Suprapubic skin (tissue), 4 donors: ENCODE data around the gene SMTNL1.

ENCODE experiments used
- CTCF ChIP-seq, 2 donors: fragments of 200-600 bp in 1 of 2; fragments of 450-650 bp in 1 of 2; sonication (generic) in 1 of 2; IDR thresholded peaks; one replicate each; pipeline ENCODE4 v1.5.1; 2016 to 2019; ENCODE audit warnings: antibody characterized with exemption in 2 of 2, mild to moderate bottlenecking in 1 of 2, moderate library complexity in 1 of 2
- EP300 ChIP-seq: sonication (generic); formaldehyde crosslinking; IDR thresholded peaks from one replicate; pipeline ENCODE4 v1.6.1; 2017; ENCODE audit warnings: antibody characterized with exemption
- POLR2A ChIP-seq, 2 donors: fragments of 450-650 bp; IDR thresholded peaks; one replicate each; pipeline ENCODE4 v1.6.1; 2017; ENCODE audit warnings: antibody characterized with exemption in 2 of 2, mild to moderate bottlenecking in 2 of 2, moderate library complexity in 2 of 2
- POLR2AphosphoS5 ChIP-seq, 3 donors: sonication (generic); formaldehyde crosslinking; IDR thresholded peaks; one replicate each; pipeline ENCODE4 v1.6.1; 2017; ENCODE audit warnings: antibody characterized with exemption in 3 of 3

GRCh38 chr11:57506522-57506921, 30.9 kb upstream of the SMTNL1 start:
- TF ChIP-seq CTCF (IDR thresholded peaks at IDR 0.05), result no peak
- no peak for TF ChIP-seq POLR2AphosphoS5 (IDR thresholded peaks at IDR 0.05)
- no peak for TF ChIP-seq EP300
- TF ChIP-seq POLR2A (IDR thresholded peaks at IDR 0.05), result no peak
